HG03520 (cell line): ENCODE data around the gene SPON1.
"Not testable (repeated sequence)": the region's sequence is repeated elsewhere in the genome, so short reads cannot be mapped to it uniquely, and the experiment has no call there.

Experiments used
- ATAC-seq: cut with Tn5 transposase; IDR thresholded peaks from one replicate; pipeline ENCODE4 v1.9.1; 2021; ENCODE audit warnings: mild to moderate bottlenecking, moderate library complexity; ENCODE audit not compliant: unreplicated experiment

SPON1 gene

DNA sequence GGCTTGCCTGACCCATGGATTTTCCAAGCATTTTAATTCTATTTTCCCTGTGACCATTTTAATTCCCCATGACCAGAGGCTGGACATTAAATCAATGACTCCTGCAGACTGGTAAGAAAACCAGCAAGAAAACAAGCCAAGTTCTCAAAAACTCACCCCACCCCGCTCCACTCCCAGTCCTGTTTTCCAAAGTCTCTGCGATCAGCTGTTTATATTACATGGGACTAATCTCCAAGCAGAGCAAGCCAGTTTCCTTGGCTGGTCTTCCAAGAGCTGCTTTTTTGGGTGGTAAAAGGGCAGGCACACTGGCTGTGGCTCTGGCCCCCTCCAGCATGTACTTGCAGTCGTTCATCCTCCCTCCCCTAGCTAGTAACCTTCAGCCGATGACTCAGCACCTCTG is 298.5 kb downstream of the SPON1 start:
- ATAC-seq = no peak

DNA sequence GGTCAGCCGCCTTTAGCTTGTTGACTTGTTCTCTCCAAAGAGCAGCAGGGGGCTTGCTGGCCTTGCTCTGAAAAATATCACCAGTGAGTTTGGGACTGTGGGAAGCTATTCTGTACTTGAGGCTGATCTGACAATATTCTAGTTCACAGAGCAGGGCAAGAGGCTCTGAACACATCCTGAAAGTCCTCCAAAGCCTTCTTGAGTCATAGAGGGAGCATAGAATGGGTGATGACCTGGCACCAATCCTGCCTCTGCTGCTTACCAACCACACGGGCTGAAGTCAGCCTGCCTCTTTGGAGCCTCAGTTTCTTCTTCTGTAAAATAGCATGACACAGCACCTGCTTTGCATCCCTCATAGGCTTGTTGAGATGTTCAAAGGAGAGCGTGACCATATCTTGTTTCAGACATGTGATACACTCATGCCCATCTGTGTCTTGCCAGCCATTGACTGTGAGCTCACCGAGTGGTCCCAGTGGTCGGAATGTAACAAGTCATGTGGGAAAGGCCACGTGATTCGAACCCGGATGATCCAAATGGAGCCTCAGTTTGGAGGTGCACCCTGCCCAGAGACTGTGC is 299.8 kb downstream of the SPON1 start:
- no peak for ATAC-seq

DNA sequence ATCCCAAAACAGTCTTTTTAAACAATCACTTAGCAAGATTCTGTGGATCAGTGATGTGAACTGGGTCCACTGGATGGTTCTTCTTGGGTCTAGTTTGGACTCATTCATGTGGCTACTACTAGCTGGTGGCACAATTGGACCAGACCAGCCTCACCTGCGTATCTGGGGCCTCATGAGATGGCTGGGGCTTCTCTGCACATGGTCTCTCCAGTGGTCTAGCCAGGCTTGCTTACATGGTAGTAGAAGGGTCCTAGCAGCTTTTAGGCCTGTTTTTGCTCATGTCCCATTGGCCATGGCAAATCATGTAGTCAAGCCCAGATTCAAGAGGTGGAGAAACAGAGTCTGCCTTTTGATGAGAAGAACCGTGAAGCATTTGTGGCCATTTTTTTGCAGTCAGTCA is 302.4 kb downstream of the SPON1 start:
- no peak for ATAC-seq

DNA sequence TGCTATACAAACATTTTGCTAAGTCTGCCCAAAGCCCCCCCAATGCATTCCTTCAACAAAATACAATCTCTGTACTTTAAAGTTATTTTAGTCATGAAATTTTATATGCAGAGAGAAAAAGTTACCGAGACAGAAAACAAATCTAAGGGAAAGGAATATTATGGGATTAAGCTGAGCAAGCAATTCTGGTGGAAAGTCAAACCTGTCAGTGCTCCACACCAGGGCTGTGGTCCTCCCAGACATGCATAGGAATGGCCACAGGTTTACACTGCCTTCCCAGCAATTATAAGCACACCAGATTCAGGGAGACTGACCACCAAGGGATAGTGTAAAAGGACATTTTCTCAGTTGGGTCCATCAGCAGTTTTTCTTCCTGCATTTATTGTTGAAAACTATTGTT is 304.1 kb downstream of the SPON1 start:
- ATAC-seq = no peak

DNA sequence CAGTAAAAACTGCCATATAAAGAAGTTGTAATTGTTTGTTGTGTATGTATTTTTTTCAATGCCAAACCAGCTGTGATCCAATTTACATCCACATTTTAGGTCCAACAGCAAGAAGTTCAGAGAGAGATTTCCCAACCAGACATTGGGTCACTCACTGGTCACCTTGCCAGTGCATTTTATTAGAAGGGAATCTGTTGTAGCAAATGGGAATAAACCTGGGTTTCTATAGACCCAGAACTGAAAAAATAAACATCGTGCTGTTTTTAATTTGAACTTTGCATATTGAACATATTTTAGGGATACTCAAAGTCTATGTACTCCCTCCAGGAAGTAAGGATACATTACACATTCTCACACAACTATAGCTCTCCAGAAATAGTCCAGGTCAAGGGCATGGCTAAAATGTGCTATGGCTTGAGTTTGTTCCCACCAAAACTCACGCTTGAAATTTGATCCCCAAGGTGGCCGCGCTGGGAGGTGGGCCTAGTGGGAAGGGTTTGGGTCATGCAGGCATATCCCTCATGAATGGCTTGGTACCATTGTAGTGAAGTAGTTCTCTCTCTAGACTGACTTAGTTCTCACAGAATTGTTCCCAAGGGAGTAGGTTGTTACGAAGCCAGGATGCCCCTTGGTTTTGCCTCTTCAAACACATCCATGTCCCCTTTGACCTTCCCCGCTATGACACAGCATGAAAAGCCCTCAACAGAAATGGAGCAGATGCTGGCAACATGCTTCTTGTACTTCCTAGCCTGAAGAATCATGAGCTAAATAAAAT is 305.5 kb downstream of the SPON1 start:
- ATAC-seq = no peak

DNA sequence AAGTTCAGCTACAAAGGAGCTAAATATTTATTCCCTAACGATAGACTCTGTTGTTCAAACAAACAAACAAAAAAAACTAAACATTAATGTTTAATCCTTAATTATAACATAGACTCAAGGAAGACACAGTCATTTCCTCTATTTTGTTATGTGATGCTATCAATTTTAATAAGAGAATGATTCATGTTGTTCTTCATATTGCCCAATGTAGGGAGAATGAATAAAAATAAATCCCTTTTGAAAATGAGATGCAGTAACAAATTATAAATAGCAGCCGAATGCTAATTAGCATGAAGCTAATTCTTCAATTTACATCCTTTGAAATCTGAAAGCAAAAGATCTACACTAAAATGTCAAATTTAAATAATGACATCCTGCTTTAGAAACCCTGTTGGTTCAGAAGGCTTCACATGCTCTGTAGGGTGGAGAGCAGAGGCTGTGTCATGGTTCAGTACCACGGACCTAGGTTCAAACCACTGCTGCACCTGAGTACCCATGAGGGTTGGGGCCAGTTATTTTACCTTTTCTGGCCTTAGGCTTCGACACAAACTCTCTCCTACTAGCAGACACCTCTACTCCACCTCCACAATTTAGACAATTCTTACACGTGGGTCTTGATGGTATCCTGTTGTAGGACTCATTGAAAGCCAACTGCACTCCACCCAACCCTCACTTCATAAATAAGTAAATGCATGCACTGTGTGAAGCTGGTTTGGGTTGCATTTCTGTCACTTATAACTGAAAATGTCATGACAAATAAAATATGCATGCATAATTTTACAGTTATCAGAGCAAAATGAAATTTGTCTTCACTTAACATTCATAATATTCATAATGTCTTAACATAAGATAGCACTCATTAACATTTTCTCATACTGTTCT is 307.4 kb downstream of the SPON1 start:
- no peak for ATAC-seq

DNA sequence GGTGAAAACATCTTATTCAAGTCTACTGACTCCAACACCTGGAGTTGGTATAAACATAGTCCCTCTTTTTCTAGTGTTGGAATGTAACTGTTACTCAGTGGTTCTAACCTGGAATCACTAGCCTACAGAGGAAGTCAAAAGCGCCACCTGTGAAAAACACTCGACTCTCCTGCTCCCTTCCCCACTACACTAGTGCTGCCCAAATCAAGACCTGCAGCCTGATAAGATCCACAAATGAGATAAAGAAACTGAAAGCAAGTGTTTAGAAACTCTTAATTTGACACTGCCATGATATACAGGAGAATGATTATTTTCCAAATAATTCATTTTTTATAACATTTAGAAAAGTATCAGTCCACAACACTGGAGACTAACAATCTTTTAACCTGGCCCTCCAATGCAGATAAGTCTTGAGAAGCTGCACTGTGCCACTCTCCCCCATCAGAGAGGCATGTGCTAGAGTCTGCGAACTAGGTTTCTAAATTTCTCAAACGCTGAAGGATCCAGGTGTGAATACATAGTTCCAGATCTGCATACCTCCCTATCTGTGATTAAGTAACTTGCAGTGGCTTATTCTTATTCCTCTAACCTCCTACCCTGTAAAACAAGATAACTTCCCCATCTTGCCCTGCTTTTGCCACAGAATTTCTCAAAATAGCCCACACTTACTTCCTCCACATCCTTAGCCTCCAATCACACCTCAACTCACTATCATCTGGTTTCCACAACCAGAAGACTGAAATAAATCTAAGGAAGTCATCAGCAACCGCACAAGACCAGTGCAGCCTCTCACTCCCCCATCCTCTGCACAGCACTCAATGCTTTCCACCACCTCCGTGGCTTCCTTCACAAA is 308.4 kb downstream of the SPON1 start:
- ATAC-seq = peak; percentile 59

DNA sequence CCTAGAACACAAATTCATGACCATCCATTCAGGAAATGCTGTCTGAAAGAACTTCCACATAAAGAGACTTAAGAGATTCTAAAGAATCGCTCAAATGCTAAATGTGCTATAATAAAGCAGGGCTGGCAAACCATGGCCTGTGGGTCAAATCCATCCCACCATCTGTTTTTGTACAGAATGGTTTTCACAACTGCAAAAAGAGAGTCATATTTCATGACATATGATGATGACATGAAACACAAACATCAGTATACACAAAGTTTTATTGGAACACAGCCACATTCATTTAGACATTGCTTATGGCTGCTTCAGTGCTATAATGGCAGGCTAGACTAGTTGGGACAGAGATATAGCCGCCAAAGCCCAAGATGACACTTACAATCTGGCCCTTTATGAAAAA is 311.4 kb downstream of the SPON1 start:
- ATAC-seq = no peak

DNA sequence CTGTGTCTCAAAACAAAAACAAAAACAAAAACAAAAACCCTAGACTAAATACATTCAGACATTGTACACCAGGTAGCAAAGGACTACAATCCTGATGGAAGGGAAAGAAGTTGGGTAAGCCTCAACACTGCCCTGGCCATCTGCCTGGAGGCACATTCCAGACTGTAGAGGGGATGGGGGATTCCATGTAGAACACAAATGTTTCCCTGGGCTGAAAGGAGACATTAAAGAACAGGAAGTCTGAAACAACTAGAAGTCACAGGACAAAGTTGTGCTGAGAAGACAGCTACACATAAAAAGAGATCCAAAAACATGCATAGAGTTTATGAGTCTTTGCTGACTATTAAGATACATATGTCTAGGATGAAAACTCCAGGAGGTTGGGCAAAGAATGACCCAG is 312.6 kb downstream of the SPON1 start:
- ATAC-seq = no peak

DNA sequence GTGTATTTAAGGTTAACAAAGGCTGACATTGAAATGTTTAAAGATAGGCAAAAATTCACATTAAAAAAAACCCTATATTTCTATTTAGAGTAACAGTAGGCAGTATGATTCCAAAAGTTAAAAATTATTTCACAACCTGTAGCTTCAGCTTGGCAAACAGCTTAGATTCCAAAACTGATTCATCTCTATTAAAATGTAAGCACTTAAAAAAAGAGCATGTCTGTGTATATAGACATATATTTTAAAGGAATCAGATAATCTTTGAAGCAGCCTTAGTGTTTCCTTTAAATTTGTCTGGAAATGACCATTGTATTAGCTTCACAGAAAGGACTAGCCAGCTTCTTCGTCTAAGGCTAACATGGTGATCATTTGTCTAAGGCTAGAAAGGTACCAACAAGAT is 316.3 kb downstream of the SPON1 start:
- not testable (repeated sequence) for ATAC-seq

DNA sequence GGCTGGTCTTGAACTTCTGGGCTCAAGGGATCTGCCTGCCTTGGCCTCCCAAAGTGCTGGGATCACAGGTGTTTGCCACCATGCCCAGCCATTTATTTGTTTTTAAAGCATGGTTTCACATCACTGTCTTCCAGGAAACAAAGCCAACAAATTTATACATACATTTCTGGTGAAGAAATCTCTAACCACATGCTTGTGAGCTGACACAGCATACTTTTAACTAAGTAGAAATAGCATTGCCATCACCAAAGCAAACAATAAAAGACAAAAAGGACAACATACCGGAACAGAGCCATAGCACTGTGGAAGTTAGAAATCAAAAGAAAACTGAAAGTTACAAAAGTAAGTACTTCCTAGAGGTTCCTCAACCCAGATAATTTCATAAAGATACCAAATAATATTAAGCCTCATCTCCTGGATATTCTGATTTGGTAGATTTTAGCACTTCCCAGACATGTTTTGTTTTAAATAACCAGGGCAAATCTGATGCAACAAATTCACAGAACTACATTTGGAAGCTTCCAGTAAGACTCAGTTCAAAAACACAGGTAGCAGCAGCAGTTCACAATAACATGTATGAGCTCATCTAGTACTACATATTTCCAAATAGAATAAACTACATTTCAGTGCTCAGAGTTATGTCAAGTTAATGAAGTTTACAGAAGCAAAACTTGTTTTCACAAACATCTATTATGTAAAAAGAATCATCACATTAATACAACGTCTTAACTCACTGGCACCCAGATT is 325.8 kb downstream of the SPON1 start:
- ATAC-seq = no peak

DNA sequence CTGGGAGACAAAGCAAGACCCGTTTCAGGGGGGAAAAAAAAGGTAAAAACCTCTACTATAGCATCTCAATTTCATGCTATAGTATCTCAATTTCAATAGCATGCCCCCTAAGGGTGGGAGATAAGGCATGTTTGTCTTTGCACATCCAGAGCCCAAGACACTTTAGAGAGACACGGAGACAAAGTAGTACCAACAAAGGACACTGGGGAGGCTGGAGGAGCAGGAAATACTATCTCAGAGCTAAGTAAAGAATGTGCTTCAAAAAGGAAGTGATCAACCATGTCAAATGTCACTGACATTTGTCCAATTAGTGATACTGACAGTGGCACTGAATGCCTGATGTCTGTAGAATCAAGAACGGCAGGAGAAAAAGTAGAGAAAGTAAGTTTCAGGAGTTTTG is 327.9 kb downstream of the SPON1 start:
- no peak for ATAC-seq

DNA sequence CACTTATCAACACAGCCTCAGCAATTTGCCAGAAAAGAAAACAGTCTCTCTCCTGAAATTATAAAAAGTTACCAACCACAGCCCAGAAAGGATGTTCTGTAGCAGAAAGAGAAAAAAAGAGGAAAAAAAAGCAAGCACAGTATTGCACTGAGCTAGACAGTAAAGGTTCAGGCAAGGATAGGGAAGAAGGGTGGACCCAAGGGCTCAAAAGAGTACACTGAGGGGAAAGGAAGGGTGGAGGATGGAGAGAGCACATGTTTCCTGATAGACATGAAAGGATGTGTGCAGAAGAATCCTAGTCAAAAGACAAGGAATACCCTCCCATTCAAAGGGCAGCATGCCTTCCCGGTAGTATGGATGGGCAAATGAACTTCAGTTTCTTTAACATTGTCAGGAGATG is 337.4 kb downstream of the SPON1 start:
- ATAC-seq = no peak

DNA sequence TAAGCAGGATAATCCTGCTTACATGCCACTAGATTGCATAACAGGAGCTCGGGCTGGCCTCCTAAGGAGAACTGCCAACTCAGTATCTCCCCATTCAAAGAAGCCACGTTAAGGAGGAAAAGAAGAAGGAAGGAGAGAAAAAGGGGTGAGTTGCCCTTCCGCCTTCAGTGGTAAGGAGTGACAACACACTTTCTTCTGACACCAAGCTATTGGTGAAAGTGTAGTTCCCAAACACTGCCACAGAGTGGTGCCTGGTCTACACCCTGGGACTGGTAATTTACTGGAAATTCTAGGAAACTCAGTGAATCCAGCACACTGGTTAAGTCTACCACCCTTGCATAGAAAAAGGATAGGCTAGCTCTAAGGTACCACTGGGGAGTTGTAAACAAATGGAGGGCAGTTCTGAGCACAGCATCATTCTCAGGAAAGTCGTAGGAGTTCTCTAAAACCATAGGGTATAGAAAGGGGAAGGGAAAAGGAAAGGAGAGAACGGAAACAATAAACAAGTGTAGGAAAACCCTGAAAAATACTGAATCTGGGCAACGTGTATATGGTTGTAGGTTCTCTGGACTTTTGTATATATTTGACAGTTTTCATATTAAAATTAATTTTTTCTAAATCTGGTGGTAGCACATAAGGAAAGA is 338.3 kb downstream of the SPON1 start:
- peak; percentile 71 for ATAC-seq

DNA sequence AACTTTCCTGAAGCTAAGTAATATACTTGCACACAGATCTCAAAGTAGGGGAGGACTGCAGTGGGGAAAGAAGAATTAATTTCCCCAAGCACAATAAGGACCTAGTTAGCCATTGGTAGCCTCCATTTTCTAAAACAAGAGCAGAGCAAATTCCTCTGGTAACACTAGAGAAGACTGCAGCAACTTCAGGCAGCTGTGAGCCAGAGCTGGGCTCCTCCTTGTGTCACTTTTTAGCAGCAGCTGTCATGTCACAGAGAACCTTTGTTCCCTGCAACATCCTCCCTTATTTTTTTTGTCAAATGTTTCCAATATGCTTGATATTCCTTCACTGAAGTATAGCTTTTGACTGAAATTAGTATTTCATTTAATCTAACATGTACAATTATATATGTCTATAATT is 342.1 kb downstream of the SPON1 start:
- ATAC-seq = no peak

DNA sequence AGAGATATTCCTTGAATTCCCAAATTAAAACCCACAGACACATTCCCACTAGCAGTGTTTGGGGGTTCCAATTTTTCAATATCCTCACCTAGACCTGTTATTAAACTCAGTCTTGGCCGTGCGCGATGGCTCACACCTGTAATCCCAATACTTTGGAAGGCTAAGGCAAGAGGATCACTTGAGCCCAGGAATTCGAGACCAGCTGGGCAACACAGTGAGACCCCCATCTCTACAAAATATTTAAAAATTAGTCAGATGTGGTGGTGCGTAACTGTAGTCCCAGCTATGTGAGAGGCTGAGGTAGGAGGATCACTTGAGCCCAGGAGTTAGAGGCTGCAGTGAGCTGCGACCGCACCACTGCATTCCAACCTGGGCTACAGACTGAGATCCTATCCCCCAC is 343.1 kb downstream of the SPON1 start:
- no peak for ATAC-seq

DNA sequence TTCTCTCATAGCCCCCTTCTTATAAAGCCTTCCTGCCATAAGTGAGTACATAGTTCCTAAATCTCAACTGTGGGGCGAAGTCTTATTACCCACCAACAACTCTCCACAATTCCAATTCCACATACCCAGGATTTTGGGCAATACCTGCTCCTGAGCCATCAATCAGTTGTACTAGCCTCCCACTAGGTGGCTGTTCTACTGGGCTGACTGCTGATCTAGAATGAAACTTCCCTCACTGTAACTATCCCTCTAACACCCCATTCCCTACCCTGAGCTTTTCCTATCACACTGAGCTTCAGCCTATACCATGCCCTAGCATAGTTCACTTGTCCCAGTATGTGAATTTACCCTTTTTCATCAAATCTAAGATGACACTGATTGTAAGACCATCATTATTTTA is 344.0 kb downstream of the SPON1 start:
- ATAC-seq = no peak

DNA sequence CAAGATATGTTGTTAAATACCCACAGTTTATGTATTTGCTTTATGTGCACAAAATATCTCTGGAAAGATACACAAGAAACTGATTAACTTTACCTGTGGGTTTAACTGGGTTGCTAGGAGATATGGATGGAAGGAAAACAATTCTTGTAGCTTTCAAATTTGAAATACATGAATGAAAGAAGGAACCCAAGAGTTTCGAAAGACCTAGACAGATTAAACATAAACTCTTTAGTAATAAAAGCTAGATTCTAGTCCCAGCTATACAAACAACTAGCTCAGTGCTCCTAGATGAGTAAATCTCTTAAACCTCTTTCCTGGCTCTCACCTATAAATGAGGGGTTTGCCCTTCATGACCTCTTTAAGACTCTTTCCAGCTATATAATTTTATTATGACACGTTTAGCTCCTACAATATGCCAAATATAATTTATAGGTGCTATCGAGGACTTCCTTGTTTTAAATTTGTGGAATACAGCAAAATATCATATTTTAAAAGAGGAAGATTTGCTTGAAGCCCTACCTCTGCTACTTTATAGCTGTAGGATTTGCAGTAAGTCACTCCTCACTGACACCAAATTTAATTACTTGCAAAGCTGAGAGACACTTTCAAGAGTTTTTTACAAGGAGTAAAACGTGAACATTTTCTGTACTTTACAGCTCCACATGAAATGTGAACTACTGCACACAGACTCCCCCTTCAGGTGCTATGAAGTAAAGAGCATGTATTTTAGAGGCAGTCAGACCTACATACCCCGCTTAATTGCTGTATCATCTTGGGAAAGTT is 345.8 kb downstream of the SPON1 start:
- peak; percentile 49 for ATAC-seq

DNA sequence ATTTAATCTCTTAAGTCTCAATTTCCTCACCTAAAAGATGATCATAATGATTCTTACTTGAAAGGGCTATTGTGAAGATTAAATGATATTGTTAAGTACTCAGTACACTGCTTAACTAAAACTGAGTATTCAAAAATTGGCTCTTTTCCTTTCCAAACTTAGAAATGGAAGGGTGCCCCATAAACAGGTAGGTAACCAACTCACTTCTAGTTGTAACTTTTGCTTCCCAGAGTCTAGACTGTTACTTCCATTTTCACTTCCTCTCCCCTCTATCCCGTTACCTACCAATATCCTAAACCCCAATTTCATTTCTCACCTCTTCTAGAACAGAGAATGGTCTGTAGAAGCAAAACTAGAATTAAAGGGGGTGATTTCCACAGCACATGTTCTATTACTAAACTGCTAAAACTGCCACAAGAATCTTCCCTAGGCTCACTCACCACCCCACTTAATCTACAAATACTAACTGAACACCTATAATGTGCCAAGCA is 346.4 kb downstream of the SPON1 start:
- no peak for ATAC-seq
